IMR-90 (cell line): ENCODE data around the gene DUSP22. TPM values are rescaled to one million over a fixed set of nuclear protein-coding genes. Genes with fewer than 3 reads are reported as not detected.

ENCODE experiments used
- ATAC-seq: fragments of 200-7000 bp; cut with Tn5 transposase; 2 replicates; pipeline ENCODE4 v1.9.1; 2020; ENCODE audit warnings: low read depth, mild to moderate bottlenecking, moderate library complexity
- BruUV-seq: library from RNA; stranded (reverse); fragments of 400-500 nt; replicated peaks from 2 replicates; lab custom pipeline; 2021; lab: Mats Ljungman, UMichigan
- CTCF ChIA-PET: fragments of 300-600 bp; formaldehyde crosslinking; extraction: SDS; loops from one replicate; lab custom pipeline; 2021; ENCODE audit warnings: antibody characterized with exemption; lab: Yijun Ruan, JAX
- POLR2A ChIA-PET: fragments of 300-600 bp; sonication (Branson Sonifier 250); formaldehyde crosslinking; loops from one replicate; lab custom pipeline; 2022; ENCODE audit warnings: antibody characterized with exemption; ENCODE audit not compliant: unreplicated experiment; lab: Charles Lee
- DNase-seq: peaks from one replicate; pipeline ENCODE4 v3.0.0; 2013
- H2AFZ ChIP-seq: replicated peaks from 2 replicates; pipeline ENCODE3; 2013; ENCODE audit warnings: low read length, mild to moderate bottlenecking; ENCODE audit not compliant: poor library complexity
- H2AK5ac ChIP-seq: 2 replicates; pipeline ENCODE4 v1.6.1; 2013; ENCODE audit warnings: low read depth, low read length, inconsistent platforms
- H2AK9ac ChIP-seq: replicated peaks from 2 replicates; pipeline ENCODE3; 2013; ENCODE audit warnings: mild to moderate bottlenecking, low read depth, low read length, moderate library complexity; ENCODE audit not compliant: poor library complexity
- H2BK120ac ChIP-seq: 2 replicates; pipeline ENCODE4 v1.6.1; 2013; ENCODE audit warnings: low read depth, low read length, inconsistent platforms
- H2BK15ac ChIP-seq: 3 replicates; pipeline ENCODE4 v1.6.1; 2013; ENCODE audit warnings: low read depth, low read length, inconsistent platforms
- H2BK20ac ChIP-seq: 2 replicates; pipeline ENCODE4 v1.6.1; 2013; ENCODE audit warnings: low read depth, mild to moderate bottlenecking, inconsistent platforms, low read length, moderate library complexity
- H2BK5ac ChIP-seq: 2 replicates; pipeline ENCODE4 v1.6.1; 2013; ENCODE audit warnings: mild to moderate bottlenecking, low read depth, low read length, inconsistent platforms; ENCODE audit not compliant: poor library complexity, severe bottlenecking
- H3K14ac ChIP-seq: replicated peaks from 2 replicates; pipeline ENCODE4 v1.6.1; 2013; ENCODE audit warnings: low read depth, low read length, inconsistent platforms
- H3K18ac ChIP-seq: 2 replicates; pipeline ENCODE4 v1.6.1; 2013; ENCODE audit warnings: low read depth, low read length, control low read depth
- H3K23ac ChIP-seq: 2 replicates; pipeline ENCODE4 v1.6.1; 2013; ENCODE audit warnings: low read depth, low read length, inconsistent platforms
- H3K27ac ChIP-seq: 2 replicates; pipeline ENCODE4 v1.5.1; 2013; ENCODE audit warnings: mild to moderate bottlenecking, control low read depth, low read length; ENCODE audit not compliant: insufficient read depth
- H3K27me3 ChIP-seq: 2 replicates; pipeline ENCODE4 v1.6.1; 2013; ENCODE audit warnings: low read length; ENCODE audit not compliant: control insufficient read depth, insufficient read depth
- H3K36me3 ChIP-seq: 2 replicates; pipeline ENCODE4 v1.6.1; 2013; ENCODE audit warnings: low read length, mixed read lengths; ENCODE audit not compliant: control insufficient read depth, insufficient read depth
- H3K4ac ChIP-seq: 2 replicates; pipeline ENCODE4 v1.6.1; 2013; ENCODE audit warnings: low read depth, low read length, inconsistent platforms
- H3K4me1 ChIP-seq: 2 replicates; pipeline ENCODE4 v1.6.1; 2013; ENCODE audit warnings: low read length, mixed read lengths; ENCODE audit not compliant: control insufficient read depth, insufficient read depth
- H3K4me2 ChIP-seq: 2 replicates; pipeline ENCODE4 v1.6.1; 2013; ENCODE audit warnings: low read depth, mild to moderate bottlenecking, control low read depth, low read length, moderate library complexity
- H3K4me3 ChIP-seq: 2 replicates; pipeline ENCODE4 v1.5.1; 2013; ENCODE audit warnings: low read depth, mild to moderate bottlenecking, control low read depth, low read length, moderate library complexity; ENCODE audit not compliant: insufficient read depth
- H3K56ac ChIP-seq: 2 replicates; pipeline ENCODE4 v1.6.1; 2013; ENCODE audit warnings: low read length, inconsistent platforms; ENCODE audit not compliant: insufficient read depth; ENCODE audit errors: extremely low read depth
- H3K79me1 ChIP-seq, 2 experiments: 2 replicates each; pipeline ENCODE4 v1.6.1; 2013; ENCODE audit warnings: low read length in 2 of 2, inconsistent platforms in 1 of 2, low read depth in 1 of 2
- H3K9ac ChIP-seq: 2 replicates; pipeline ENCODE4 v1.6.1; 2013; ENCODE audit warnings: low read depth, low read length, control low read depth
- H3K9me1 ChIP-seq: 2 replicates; pipeline ENCODE4 v1.6.1; 2013; ENCODE audit warnings: low read length, inconsistent platforms; ENCODE audit not compliant: insufficient read depth
- H3K9me3 ChIP-seq: 2 replicates; pipeline ENCODE4 v1.6.1; 2013; ENCODE audit warnings: low read length; ENCODE audit not compliant: control insufficient read depth, insufficient read depth
- H4K20me1 ChIP-seq: 2 replicates; pipeline ENCODE4 v1.6.1; 2013; ENCODE audit warnings: low read length, inconsistent platforms; ENCODE audit not compliant: insufficient read depth
- H4K5ac ChIP-seq: 2 replicates; pipeline ENCODE4 v1.6.1; 2013; ENCODE audit warnings: mild to moderate bottlenecking, low read depth, low read length, control low read depth
- H4K8ac ChIP-seq, 2 experiments: 2 replicates each; pipeline ENCODE4 v1.6.1; 2013; ENCODE audit warnings: low read depth in 2 of 2, low read length in 2 of 2, control low read depth in 1 of 2, inconsistent platforms in 1 of 2
- H4K91ac ChIP-seq: 2 replicates; pipeline ENCODE4 v1.6.1; 2013; ENCODE audit warnings: low read depth, low read length, inconsistent platforms; ENCODE audit not compliant: insufficient read depth
- BHLHE40 ChIP-seq: fragments of 150-350 bp; IDR thresholded peaks from 2 replicates; pipeline ENCODE4 v1.6.1; 2016; ENCODE audit warnings: mild to moderate bottlenecking, low read depth, low read length
- CHD1 ChIP-seq: IDR thresholded peaks from 2 replicates; pipeline ENCODE4 v1.6.1; 2012; ENCODE audit warnings: low read depth, low read length, improper control_type of control experiment
- ELK1 ChIP-seq: fragments of 150-350 bp; IDR thresholded peaks from 2 replicates; pipeline ENCODE4 v1.6.1; 2016; ENCODE audit warnings: low read depth, mild to moderate bottlenecking, low read length, moderate library complexity, borderline replicate concordance
- MXI1 ChIP-seq: IDR thresholded peaks from 2 replicates; pipeline ENCODE4 v1.6.1; 2012; ENCODE audit warnings: low read depth, mild to moderate bottlenecking, low read length, moderate library complexity, borderline replicate concordance
- RAD21 ChIP-seq: IDR thresholded peaks from 2 replicates; pipeline ENCODE4 v1.6.1; 2012; ENCODE audit warnings: low read length, improper control_type of control experiment
- RFX5 ChIP-seq: IDR thresholded peaks from 2 replicates; pipeline ENCODE4 v1.8.0; 2012; ENCODE audit warnings: low read depth, mild to moderate bottlenecking, low read length, moderate library complexity
- WGBS, 2 experiments: methylation state at CpG; one replicate each; pipeline versions ENCODE4 v1.1.5 to v1.1.7; 2013; ENCODE audit warnings: missing lambda C conversion rate in 2 of 2; ENCODE audit not compliant: insufficient read length in 1 of 2; ENCODE audit errors: extremely low coverage in 2 of 2; 5-methylcytosine and 5-hydroxymethylcytosine counted together
- dilution Hi-C: fragments of 300-500 bp; cut with HindIII; formaldehyde crosslinking; loops from one replicate; pipeline ENCODE4 v1.14.3; 2018; ENCODE audit warnings: low sequenced_read_pairs; ENCODE audit not compliant: unreplicated experiment
- in situ Hi-C: fragments of 300-500 bp; cut with MboI; formaldehyde crosslinking; loops from 3 replicates; pipeline ENCODE4 v1.14.3; 2019; ENCODE audit warnings: low sequenced_read_pairs, inconsistent platforms, mixed read lengths
- intact Hi-C: fragments of 100-400 bp; cut with micrococcal nuclease; formaldehyde crosslinking; loops from 2 replicates; pipeline ENCODE4 v1.10.0; 2022
- polyA plus RNA-seq, 3 experiments: library from polyadenylated mRNA; depleted of rRNA; stranded (reverse); fragments of >200 nt; gene quantifications; 2 replicates each; pipeline ENCODE4 v1.2.3, GENCODE V29; 2012; ENCODE audit warnings: low replicate concordance in 1 of 3
- total RNA-seq: library from RNA; depleted of rRNA; stranded (reverse); fragments of >200 nt; gene quantifications from 2 replicates; pipeline ENCODE4 v1.2.3, GENCODE V29; 2012
- TF ChIP-seq, protein P1 (sequence below): conservative IDR thresholded peaks from 2 replicates; pipeline ENCODE4 v1.5.1; 2012; ENCODE audit warnings: mild to moderate bottlenecking, low read depth, low read length, improper control_type of control experiment

Gene DUSP22
- total and polyA plus RNA-seq, 2 of the 4 experiments (the other 2 are of a cell fraction): 7.1 to 8.2 TPM

- no peak overlapping the region for H2BK15ac ChIP-seq
- intact Hi-C loops (no loop called here), dilution Hi-C loops (no loop called here), in situ Hi-C loops (no loop called here)
- no peak for DNase-seq
- H3K9me3 ChIP-seq: peaks cover 2% of the 10 kb centered on the region; the same call in 1 of the 2 replicates
- H2BK120ac ChIP-seq: no peak overlapping the region
- ChIA-PET POLR2A (no interaction called here), CTCF (no interaction called here)
- H3K79me1 ChIP-seq: 0 out of 4 replicates have a peak, but pooled peaks cover 0 to 2% of the 10 kb centered on the region in 2 experiments
- H2AK5ac ChIP-seq: no peak overlapping the region
- H4K20me1 ChIP-seq: no peaks in the 10 kb centered on the region
- no peak overlapping the region for H3K4me2 ChIP-seq
- no peak overlapping the region for H4K91ac ChIP-seq
- no peak overlapping the region for H3K23ac ChIP-seq
- ATAC-seq: no peak
- no peak overlapping the region for H3K4ac ChIP-seq
- H3K4me3 ChIP-seq: no peak overlapping the region
- no peak overlapping the region for H4K5ac ChIP-seq
- no peak for TF ChIP-seq RFX5
- TF ChIP-seq BHLHE40: no peak
- no peak for TF ChIP-seq MXI1
- no peak for TF ChIP-seq RAD21
- TF ChIP-seq ELK1: no peak
- TF ChIP-seq, protein P1, sequence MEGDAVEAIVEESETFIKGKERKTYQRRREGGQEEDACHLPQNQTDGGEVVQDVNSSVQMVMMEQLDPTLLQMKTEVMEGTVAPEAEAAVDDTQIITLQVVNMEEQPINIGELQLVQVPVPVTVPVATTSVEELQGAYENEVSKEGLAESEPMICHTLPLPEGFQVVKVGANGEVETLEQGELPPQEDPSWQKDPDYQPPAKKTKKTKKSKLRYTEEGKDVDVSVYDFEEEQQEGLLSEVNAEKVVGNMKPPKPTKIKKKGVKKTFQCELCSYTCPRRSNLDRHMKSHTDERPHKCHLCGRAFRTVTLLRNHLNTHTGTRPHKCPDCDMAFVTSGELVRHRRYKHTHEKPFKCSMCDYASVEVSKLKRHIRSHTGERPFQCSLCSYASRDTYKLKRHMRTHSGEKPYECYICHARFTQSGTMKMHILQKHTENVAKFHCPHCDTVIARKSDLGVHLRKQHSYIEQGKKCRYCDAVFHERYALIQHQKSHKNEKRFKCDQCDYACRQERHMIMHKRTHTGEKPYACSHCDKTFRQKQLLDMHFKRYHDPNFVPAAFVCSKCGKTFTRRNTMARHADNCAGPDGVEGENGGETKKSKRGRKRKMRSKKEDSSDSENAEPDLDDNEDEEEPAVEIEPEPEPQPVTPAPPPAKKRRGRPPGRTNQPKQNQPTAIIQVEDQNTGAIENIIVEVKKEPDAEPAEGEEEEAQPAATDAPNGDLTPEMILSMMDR: no peak
- TF ChIP-seq CHD1: no peak
- H3K4me1 ChIP-seq: no peaks in the 10 kb centered on the region
- H3K9ac ChIP-seq: no peak overlapping the region
- H3K56ac ChIP-seq: no peak overlapping the region
- BruUV-seq: no TSS peak
- H4K8ac ChIP-seq: no peak overlapping the region
- no peak overlapping the region for H3K27ac ChIP-seq
- no CpG with 5 or more reads among the region's 3 CpGs for WGBS, 2 experiments
- no peaks in the 10 kb centered on the region for H3K27me3 ChIP-seq
- H3K9me1 ChIP-seq: no peaks in the 10 kb centered on the region
- H2AFZ ChIP-seq: no peak overlapping the region
- H3K18ac ChIP-seq: no peak overlapping the region
- no peaks in the 10 kb centered on the region for H3K36me3 ChIP-seq
- no peak overlapping the region for H2BK20ac ChIP-seq
- no peak overlapping the region for H2BK5ac ChIP-seq
- H3K14ac ChIP-seq: no peak overlapping the region
- no peak overlapping the region for H2AK9ac ChIP-seq
Measured at GRCh38 chr6:321536-322258, 29.4 kb downstream of the DUSP22 start.
